Breast epithelium (tissue), 3 donors: ENCODE data around the gene APOL6.

Experiments
- CTCF ChIP-seq, 3 donors: fragments of 450-650 bp; IDR thresholded peaks; one replicate each; pipeline ENCODE4 v1.5.1; 2016 to 2017; ENCODE audit warnings: antibody characterized with exemption in 3 of 3, mild to moderate bottlenecking in 3 of 3, moderate library complexity in 3 of 3
- POLR2A ChIP-seq: fragments of 450-650 bp; IDR thresholded peaks from one replicate; pipeline ENCODE4 v1.6.1; 2016; ENCODE audit warnings: antibody characterized with exemption, mild to moderate bottlenecking, moderate library complexity
- POLR2AphosphoS5 ChIP-seq, 3 donors: sonication (generic); formaldehyde crosslinking; IDR thresholded peaks; one replicate each; pipeline ENCODE4 v1.6.1; 2017; ENCODE audit warnings: antibody characterized with exemption in 3 of 3

- TF ChIP-seq CTCF (IDR thresholded peaks at IDR 0.05), result no peak
- TF ChIP-seq POLR2A, result no peak
- no peak for TF ChIP-seq POLR2AphosphoS5 (IDR thresholded peaks at IDR 0.05)
These were observed 14.7 kb upstream of the APOL6 start for GRCh38 chr22:35633520-35633919.
